ENCODE results near the gene XPNPEP1. TPM values are rescaled to one million over a fixed set of nuclear protein-coding genes. Genes with fewer than 3 reads are reported as not detected.

Gene XPNPEP1
- total and polyA plus RNA-seq, 8 donors: 34.1 to 112 (median 72.8) TPM

DNA sequence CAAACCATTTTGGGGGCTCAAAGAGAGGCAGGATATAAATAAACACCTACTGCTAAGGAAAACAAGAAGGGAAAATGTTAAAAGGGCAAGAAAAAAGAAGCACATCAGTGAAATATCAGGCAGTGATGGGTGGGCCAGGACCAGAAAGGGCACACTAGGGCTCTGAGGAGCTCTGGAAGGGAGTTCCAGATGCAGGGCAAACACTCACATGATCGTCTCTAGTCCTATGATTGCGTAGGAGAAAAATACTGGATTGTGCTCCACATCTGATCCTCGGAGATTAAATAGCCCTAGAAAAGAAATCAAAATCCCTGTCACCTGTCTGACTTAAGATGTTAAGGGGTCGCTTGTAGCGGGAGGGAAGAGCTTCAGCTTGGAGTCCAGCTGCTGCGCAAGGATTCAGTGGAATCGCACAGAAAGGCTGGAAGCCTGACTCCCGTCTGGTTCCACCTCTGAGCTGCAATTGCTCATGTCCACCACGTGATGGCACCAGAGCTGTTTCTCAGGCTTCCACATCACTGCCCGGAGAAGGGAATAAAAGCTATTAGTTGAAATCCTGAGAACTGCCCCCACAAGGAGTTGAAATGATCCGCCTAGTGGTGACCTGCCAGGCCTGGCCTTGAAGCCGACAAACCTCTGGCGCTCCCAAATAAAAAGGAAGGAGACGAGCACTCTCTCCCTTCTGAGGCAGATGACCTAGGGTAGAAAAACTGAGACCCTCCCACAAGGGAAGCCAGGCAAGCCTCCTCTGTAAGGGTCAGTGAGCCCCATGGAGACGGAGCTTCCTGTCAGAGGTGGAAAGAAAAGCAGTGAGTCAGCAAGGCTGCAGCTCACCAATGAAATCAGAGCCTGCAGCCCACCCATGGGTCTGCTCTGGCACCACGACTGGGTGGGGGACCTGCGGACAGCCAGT, 39.2 kb downstream of the XPNPEP1 start:
- Histone ChIP-seq H3K27ac (peak overlapping the region in 2 of 4 donors; percentile 20 to 29), H3K27me3 (no peaks in the 10 kb centered on the region), H3K36me3 (peaks cover 5 to 63% (median 29%) of the 10 kb centered on the region in 3 donors), H3K4me1 (peaks cover 0 to 5% (median 4%) of the 10 kb centered on the region in 3 donors), H3K9me3 (no peaks in the 10 kb centered on the region), H3K4me3 (no peak overlapping the region)
- no peak for FAIRE-seq
- ATAC-seq: peak; percentile 83 to 97 (median 94)
- TF ChIP-seq, protein P1, sequence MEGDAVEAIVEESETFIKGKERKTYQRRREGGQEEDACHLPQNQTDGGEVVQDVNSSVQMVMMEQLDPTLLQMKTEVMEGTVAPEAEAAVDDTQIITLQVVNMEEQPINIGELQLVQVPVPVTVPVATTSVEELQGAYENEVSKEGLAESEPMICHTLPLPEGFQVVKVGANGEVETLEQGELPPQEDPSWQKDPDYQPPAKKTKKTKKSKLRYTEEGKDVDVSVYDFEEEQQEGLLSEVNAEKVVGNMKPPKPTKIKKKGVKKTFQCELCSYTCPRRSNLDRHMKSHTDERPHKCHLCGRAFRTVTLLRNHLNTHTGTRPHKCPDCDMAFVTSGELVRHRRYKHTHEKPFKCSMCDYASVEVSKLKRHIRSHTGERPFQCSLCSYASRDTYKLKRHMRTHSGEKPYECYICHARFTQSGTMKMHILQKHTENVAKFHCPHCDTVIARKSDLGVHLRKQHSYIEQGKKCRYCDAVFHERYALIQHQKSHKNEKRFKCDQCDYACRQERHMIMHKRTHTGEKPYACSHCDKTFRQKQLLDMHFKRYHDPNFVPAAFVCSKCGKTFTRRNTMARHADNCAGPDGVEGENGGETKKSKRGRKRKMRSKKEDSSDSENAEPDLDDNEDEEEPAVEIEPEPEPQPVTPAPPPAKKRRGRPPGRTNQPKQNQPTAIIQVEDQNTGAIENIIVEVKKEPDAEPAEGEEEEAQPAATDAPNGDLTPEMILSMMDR (IDR thresholded peaks at IDR 0.05): peak; percentile 88 to 96 (median 88)
- peak; percentile 65 to 83 (median 68) for DNase-seq
- intact Hi-C loops (cut with DNase I): loop anchor here in 1 of 3 donors (10.0 kb wide), 2 partner anchors 241 to 401 kb away; no protein-coding TSS in a partner anchor
- 26 to 27% methylated on average over 17 of the region's 17 CpGs for WGBS, 2 donors

DNA sequence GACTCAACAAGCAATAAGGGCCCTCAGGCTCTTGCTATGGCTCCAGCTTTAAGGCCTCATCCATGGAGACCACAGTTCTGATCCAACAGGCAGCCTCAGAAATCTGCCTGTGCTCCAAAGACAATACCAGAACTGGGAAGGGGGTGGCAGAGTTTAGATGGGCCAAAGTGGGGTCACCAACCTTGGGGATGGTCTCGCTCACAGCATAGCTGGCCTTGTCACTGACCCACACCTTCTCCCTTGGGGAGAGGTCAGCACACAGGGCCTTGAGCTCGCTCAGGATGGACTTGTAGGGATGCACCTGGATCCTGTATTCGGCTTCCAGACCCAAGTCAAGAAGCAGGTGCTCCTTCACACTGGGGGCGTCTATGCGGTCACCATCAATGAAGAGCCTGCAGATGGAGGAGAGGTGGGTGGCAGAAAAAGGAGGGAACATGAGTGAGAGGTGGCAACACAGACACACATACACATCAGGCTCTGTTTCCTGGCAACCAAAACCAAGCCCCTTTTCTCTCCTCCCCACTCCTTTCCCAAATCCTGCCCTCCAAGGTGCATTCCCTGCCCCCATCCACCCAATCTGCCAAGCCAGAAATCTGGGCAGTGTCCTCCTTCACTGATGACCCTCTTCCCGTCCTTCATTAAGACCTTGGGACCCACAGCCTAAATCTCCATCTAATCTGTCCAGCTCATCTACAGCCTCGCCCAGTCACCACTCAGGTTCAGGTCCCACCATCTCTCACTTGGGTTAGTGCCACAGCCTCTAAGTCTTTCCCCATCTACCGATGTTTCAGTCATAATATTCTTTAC, 40.9 kb downstream of the XPNPEP1 start:
- H3K27me3 ChIP-seq: no peaks in the 10 kb centered on the region
- intact Hi-C loops (cut with DNase I): loop anchor here in 1 of 3 donors (10.0 kb wide), 2 partner anchors 242 to 402 kb away; no protein-coding TSS in a partner anchor
- no peak for DNase-seq
- TF ChIP-seq, protein P1 (IDR thresholded peaks at IDR 0.05): no peak
- H3K27ac ChIP-seq: no peak overlapping the region
- ATAC-seq: no peak
- peaks cover 0 to 5% (median 4%) of the 10 kb centered on the region in 3 donors for H3K4me1 ChIP-seq
- H3K36me3 ChIP-seq: peaks cover 5 to 55% (median 36%) of the 10 kb centered on the region in 3 donors
- no peak overlapping the region for H3K4me3 ChIP-seq
- H3K9me3 ChIP-seq: no peaks in the 10 kb centered on the region
- no peak for FAIRE-seq
- 92 to 94% methylated on average over 8 of the region's 8 CpGs for WGBS, 2 donors

DNA sequence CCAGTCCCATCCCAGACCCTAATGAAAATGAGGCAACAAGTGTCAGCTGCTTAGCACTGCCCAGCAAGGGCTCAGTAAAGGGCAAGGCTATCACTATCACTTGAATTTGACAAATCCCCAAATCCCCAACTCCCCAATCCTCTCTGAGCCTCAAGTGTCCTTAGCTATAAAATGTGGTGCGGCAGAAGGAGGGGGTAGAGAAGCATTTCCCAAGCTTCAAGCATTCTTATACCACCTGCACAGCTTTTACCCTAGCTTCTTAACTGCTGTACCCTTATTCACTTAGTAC, 41.6 kb downstream of the XPNPEP1 start:
- Histone ChIP-seq H3K4me3 (no peak overlapping the region), H3K27me3 (no peaks in the 10 kb centered on the region), H3K9me3 (no peaks in the 10 kb centered on the region), H3K27ac (no peak overlapping the region), H3K4me1 (peaks cover 0 to 5% (median 4%) of the 10 kb centered on the region in 3 donors), H3K36me3 (peaks cover 5 to 62% (median 41%) of the 10 kb centered on the region in 3 donors)
- ATAC-seq (no peak), DNase-seq (no peak), FAIRE-seq (no peak)
- TF ChIP-seq, protein P1 (IDR thresholded peaks at IDR 0.05): no peak
- intact Hi-C loops (cut with DNase I): loop anchor here in 1 of 3 donors (10.0 kb wide), 2 partner anchors 243 to 403 kb away; no protein-coding TSS in a partner anchor
- 79 to 88% methylated on average over 1 of the region's 1 CpG for WGBS, 2 donors

DNA sequence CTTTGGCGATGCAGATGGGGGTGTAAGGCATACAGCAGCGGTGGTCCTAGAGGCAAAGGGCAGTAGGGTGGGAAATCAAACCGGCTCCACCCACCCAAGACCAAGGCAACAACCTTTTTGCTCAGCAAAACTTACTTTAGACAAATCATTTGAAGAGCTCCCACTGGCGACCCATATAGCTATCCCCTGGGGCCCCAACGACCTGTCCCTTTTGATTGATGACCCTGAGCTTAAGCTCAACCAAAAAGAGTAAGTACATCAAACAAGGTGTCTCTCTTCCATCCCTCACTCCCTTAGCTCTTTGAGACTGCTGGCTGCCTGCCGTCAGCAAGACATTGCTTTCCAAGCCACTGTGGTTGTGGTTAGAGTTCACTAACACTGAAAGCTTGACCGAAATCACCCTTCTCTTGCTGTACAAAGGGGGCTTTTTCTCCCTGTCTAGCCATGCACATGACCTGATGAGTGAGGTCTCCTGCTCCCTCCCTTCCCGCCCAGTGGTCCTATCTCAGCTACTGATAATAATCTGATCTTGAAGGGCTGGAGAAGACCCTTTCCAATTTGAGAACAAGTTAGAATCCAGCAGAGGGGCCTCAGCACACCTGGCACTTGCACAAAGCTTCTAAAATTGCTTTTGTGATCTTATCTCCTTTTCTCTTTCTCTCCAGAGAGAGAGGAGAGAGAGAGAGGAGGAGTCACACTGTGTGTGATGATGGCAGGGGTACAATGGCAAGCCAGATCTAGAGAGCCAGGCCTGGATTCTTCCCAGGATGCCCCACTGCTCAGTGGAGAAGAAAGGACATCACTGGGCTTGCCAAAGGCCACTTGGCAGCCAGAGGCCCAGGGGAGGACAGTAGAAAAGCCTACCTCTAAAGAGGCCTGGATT, 42.2 kb downstream of the XPNPEP1 start:
- intact Hi-C loops (cut with DNase I): loop anchor here in 1 of 3 donors (10.0 kb wide), 2 partner anchors 244 to 404 kb away; no protein-coding TSS in a partner anchor
- peaks cover 5 to 63% (median 35%) of the 10 kb centered on the region in 3 donors for H3K36me3 ChIP-seq
- no peak overlapping the region for H3K27ac ChIP-seq
- no peaks in the 10 kb centered on the region for H3K27me3 ChIP-seq
- 86 to 90% methylated on average over 8 of the region's 8 CpGs for WGBS, 2 donors
- no peak for DNase-seq
- no peak for FAIRE-seq
- TF ChIP-seq, protein P1 (IDR thresholded peaks at IDR 0.05): no peak
- no peak overlapping the region for H3K4me3 ChIP-seq
- H3K9me3 ChIP-seq: no peaks in the 10 kb centered on the region
- no peak for ATAC-seq
- peaks cover 0 to 5% (median 4%) of the 10 kb centered on the region in 3 donors for H3K4me1 ChIP-seq
